Mesothelial cell of epicardium (in vitro differentiated cells): ENCODE data around the gene ABL2. TPM values are rescaled to one million over a fixed set of nuclear protein-coding genes. Genes with fewer than 3 reads are reported as not detected.
"Not testable (repeated sequence)": the region's sequence is repeated elsewhere in the genome, so short reads cannot be mapped to it uniquely, and the experiment has no call there.

Source experiments
- DNase-seq, 2 experiments: peaks; one replicate each; pipeline ENCODE4 v3.0.0; 2021; ENCODE audit warnings: low spot score in 2 of 2; ENCODE audit not compliant: unreplicated experiment in 2 of 2
- H3K27ac Mint-ChIP-seq: 2 replicates; pipeline ENCODE4 v1.8.0; 2021; ENCODE audit warnings: mixed read lengths
- H3K27me3 Mint-ChIP-seq: 2 replicates; pipeline ENCODE4 v1.8.0; 2021; ENCODE audit warnings: low read depth, mixed read lengths
- H3K36me3 Mint-ChIP-seq: 2 replicates; pipeline ENCODE4 v1.8.0; 2021; ENCODE audit warnings: mixed read lengths
- H3K4me1 Mint-ChIP-seq: 2 replicates; pipeline ENCODE4 v1.8.0; 2021; ENCODE audit warnings: mixed read lengths
- H3K4me3 Mint-ChIP-seq: 2 replicates; pipeline ENCODE4 v1.8.0; 2021; ENCODE audit warnings: mild to moderate bottlenecking, moderate library complexity, mixed read lengths
- H3K9me3 Mint-ChIP-seq: 2 replicates; pipeline ENCODE4 v1.8.0; 2021; ENCODE audit warnings: mixed read lengths
- total RNA-seq: library from RNA; stranded (reverse); gene quantifications from 3 replicates; pipeline ENCODE4 v1.2.1, GENCODE V29; 2021
- TF ChIP-seq, protein P1 (sequence below): fragments of 200-600 bp; sonication (generic); IDR thresholded peaks from one replicate; pipeline ENCODE4 v1.5.0; 2021; ENCODE audit warnings: antibody characterized with exemption; ENCODE audit not compliant: unreplicated experiment

The ABL2 gene
- total RNA-seq, 1 donor from 2014 or later, result 23.7 TPM

- peak overlapping the region; percentile 76 for H3K4me3 Mint-ChIP-seq
- DNase-seq, result peak; percentile 19 to 55
- peak overlapping the region; percentile 66 for H3K27ac Mint-ChIP-seq
- peaks cover 16% of the 10 kb centered on the region for H3K4me1 Mint-ChIP-seq
- TF ChIP-seq, protein P1, sequence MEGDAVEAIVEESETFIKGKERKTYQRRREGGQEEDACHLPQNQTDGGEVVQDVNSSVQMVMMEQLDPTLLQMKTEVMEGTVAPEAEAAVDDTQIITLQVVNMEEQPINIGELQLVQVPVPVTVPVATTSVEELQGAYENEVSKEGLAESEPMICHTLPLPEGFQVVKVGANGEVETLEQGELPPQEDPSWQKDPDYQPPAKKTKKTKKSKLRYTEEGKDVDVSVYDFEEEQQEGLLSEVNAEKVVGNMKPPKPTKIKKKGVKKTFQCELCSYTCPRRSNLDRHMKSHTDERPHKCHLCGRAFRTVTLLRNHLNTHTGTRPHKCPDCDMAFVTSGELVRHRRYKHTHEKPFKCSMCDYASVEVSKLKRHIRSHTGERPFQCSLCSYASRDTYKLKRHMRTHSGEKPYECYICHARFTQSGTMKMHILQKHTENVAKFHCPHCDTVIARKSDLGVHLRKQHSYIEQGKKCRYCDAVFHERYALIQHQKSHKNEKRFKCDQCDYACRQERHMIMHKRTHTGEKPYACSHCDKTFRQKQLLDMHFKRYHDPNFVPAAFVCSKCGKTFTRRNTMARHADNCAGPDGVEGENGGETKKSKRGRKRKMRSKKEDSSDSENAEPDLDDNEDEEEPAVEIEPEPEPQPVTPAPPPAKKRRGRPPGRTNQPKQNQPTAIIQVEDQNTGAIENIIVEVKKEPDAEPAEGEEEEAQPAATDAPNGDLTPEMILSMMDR, result no peak
- no peaks in the 10 kb centered on the region for H3K27me3 Mint-ChIP-seq
- no peaks in the 10 kb centered on the region for H3K9me3 Mint-ChIP-seq
- H3K36me3 Mint-ChIP-seq, result peaks cover 2% of the 10 kb centered on the region
Observed at GRCh38 chr1:179228783-179229213, 679 bp downstream of the ABL2 start.

DNA sequence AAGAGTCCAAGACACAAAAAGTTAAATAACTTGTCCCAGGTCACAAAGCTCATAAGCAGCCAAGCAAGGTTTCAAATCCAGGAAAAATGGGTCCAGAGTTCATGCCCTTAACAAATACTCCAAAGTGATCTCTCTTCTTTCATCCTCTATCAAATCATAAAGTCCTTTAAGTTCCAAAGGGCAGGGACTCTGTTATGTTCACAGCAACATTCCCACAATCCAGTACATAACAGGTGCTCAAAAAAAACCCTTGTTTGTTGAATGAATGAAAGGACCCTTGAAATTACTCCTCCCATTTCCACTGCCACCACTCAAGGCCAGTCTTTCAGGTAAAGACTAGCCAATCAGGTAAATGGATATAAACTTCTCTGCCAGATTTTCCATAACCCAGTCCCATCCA is 2.7 kb downstream of the ABL2 start:
- no peak for DNase-seq
- Mint-ChIP-seq H3K36me3 (peaks cover 5% of the 10 kb centered on the region), H3K4me1 (peaks cover 18% of the 10 kb centered on the region), H3K4me3 (no peak overlapping the region), H3K9me3 (no peaks in the 10 kb centered on the region), H3K27me3 (no peaks in the 10 kb centered on the region), H3K27ac (no peak overlapping the region)
- TF ChIP-seq, protein P1, result no peak

- H3K4me1 Mint-ChIP-seq, result peaks cover 16% of the 10 kb centered on the region
- H3K27ac Mint-ChIP-seq, H3K4me3 Mint-ChIP-seq, H3K9me3 Mint-ChIP-seq, DNase-seq, H3K36me3 Mint-ChIP-seq, H3K27me3 Mint-ChIP-seq: not testable (repeated sequence)
Observed at GRCh38 chr1:179224466-179224865, 5.0 kb downstream of the ABL2 start.

DNA sequence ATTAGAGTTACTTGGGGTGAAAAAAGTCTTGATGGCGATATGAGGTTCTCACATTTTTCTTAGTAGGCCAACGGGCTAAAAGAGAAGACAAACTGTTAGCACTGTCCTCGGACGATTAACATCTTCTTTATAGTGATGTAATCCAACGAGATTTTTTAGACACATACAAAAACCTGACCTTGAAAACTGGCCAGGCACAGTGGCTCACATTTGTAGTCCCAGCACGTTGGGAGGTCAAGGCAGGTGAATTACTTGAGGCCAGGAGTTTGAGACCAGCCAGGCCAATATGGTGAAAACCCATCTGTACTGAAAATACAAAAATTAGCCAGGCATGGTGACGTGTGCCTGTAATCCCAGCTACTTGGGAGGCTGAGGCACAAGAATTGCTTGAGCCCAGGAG is 8.4 kb downstream of the ABL2 start:
- not testable (repeated sequence) for H3K4me3 Mint-ChIP-seq, H3K9me3 Mint-ChIP-seq, DNase-seq, H3K4me1 Mint-ChIP-seq, H3K27me3 Mint-ChIP-seq, H3K27ac Mint-ChIP-seq
- peaks cover 15% of the 10 kb centered on the region for H3K36me3 Mint-ChIP-seq

- H3K27me3 Mint-ChIP-seq, result no peaks in the 10 kb centered on the region
- no peak overlapping the region for H3K4me3 Mint-ChIP-seq
- peaks cover 3% of the 10 kb centered on the region for H3K9me3 Mint-ChIP-seq
- peaks cover 2% of the 10 kb centered on the region for H3K4me1 Mint-ChIP-seq
- DNase-seq, result no peak
- H3K27ac Mint-ChIP-seq, result no peak overlapping the region
- peaks cover 14% of the 10 kb centered on the region for H3K36me3 Mint-ChIP-seq
- TF ChIP-seq, protein P1, result no peak
Observed at GRCh38 chr1:179217943-179218507, 11.5 kb downstream of the ABL2 start.

DNA sequence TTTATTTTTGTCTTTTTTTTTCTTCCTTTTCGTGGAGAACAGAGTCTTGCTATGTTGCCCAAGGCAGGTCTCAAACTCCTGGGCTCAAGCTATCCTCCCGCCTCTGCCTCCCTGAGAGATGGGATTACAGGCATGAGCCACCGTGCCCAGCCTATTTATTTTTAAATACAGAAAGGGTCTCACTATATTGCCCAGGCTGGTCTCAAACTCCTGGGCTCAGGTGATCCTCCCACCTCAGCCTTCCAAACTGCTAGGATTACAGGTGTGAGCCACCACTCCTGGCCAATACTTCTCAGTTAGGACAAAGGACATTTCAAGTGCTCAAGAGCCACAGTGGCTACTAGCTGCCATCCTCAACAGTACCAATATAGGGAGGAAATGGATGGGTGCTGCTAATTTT is 16.2 kb downstream of the ABL2 start:
- H3K27ac Mint-ChIP-seq, H3K27me3 Mint-ChIP-seq, DNase-seq, H3K4me3 Mint-ChIP-seq, H3K9me3 Mint-ChIP-seq, H3K36me3 Mint-ChIP-seq: not testable (repeated sequence)
- H3K4me1 Mint-ChIP-seq, result peaks cover 11% of the 10 kb centered on the region

- H3K27me3 Mint-ChIP-seq, result no peaks in the 10 kb centered on the region
- H3K4me3 Mint-ChIP-seq, result no peak overlapping the region
- no peaks in the 10 kb centered on the region for H3K36me3 Mint-ChIP-seq
- H3K4me1 Mint-ChIP-seq, result peaks cover 13% of the 10 kb centered on the region
- DNase-seq, result no peak
- H3K27ac Mint-ChIP-seq, result no peak overlapping the region
- TF ChIP-seq, protein P1, result no peak
- H3K9me3 Mint-ChIP-seq, result no peaks in the 10 kb centered on the region
Observed at GRCh38 chr1:179208681-179209477, 20.6 kb downstream of the ABL2 start.
